ENCODE data around the gene XIST.
"Not testable (repeated sequence)": the region's sequence is repeated elsewhere in the genome, so short reads cannot be mapped to it uniquely, and the experiment has no call there.

Gene XIST

GRCh38 chrX:73799888-73800287, 52.6 kb downstream of the XIST start:
- DNase-seq = no peak

- not testable (repeated sequence) for DNase-seq
Observed at GRCh38 chrX:73792511-73792910, 60.0 kb downstream of the XIST start.

- DNase-seq = no peak
Observed at GRCh38 chrX:73785493-73785892, 67.0 kb downstream of the XIST start.

Measured in fibroblast of skin of scalp (primary cell).